Prostate gland (tissue), 2 donors: ENCODE measurements around the gene PLA2G12B. TPM values are rescaled to one million over a fixed set of nuclear protein-coding genes. Genes with fewer than 3 reads are reported as not detected.
"Not testable (repeated sequence)": the region's sequence is repeated elsewhere in the genome, so short reads cannot be mapped to it uniquely, and the experiment has no call there.

ENCODE experiments used
- DNase-seq: peaks from one replicate; pipeline ENCODE4 v3.0.0-alpha.2; 2019; ENCODE audit warnings: low spot score
- H3K27ac ChIP-seq, 2 donors: fragments of 200-600 bp; sonication (generic); 2 replicates each; pipeline ENCODE4 v1.5.1; 2017 to 2019
- H3K27me3 ChIP-seq: fragments of 200-600 bp; sonication (generic); replicated peaks from 2 replicates; pipeline ENCODE4 v1.5.1; 2019; ENCODE audit not compliant: insufficient read depth
- H3K36me3 ChIP-seq, 2 donors: fragments of 200-600 bp; sonication (generic); 1 replicate in 1 of 2; 2 replicates in 1 of 2; pipeline versions ENCODE4 v1.5.1 to v1.8.1; 2017 to 2019
- H3K4me1 ChIP-seq: fragments of 200-600 bp; sonication (generic); replicated peaks from 2 replicates; pipeline ENCODE4 v1.5.1; 2019
- H3K4me3 ChIP-seq, 2 donors: fragments of 200-600 bp; sonication (generic); 2 replicates each; pipeline ENCODE4 v1.5.1; 2017 to 2019
- H3K9me3 ChIP-seq: fragments of 200-600 bp; sonication (generic); 2 replicates; pipeline ENCODE4 v1.5.1; 2017
- POLR2A ChIP-seq: fragments of 450-650 bp; IDR thresholded peaks from one replicate; pipeline ENCODE4 v1.6.1; 2016; ENCODE audit warnings: antibody characterized with exemption, mild to moderate bottlenecking
- POLR2AphosphoS5 ChIP-seq: sonication (generic); formaldehyde crosslinking; IDR thresholded peaks from one replicate; pipeline ENCODE4 v1.6.1; 2017; ENCODE audit warnings: antibody characterized with exemption
- WGBS: methylation state at CpG from one replicate; pipeline ENCODE4 v1.1.5; 2018; 5-methylcytosine and 5-hydroxymethylcytosine counted together
- intact Hi-C: fragments of 100-400 bp; cut with DNase I; formaldehyde crosslinking; loops from one replicate; pipeline ENCODE4 v1.14.2; 2022
- total RNA-seq, 2 donors: library from RNA; depleted of rRNA; stranded (reverse); fragments of >200 nt; gene quantifications; one replicate each; pipeline ENCODE4 v1.1.0, GENCODE V29; 2016
- TF ChIP-seq, protein P1 (sequence below), 4 experiments: fragments of 200-600 bp in 2 of 4; fragments of 450-650 bp in 2 of 4; sonication (generic) in 2 of 4; IDR thresholded peaks; 1 replicate in 3 of 4; 2 replicates in 1 of 4; pipeline ENCODE4 v1.5.1; 2016 to 2019; ENCODE audit warnings: antibody characterized with exemption in 4 of 4, mild to moderate bottlenecking in 2 of 4, moderate library complexity in 2 of 4

Gene PLA2G12B
- total RNA-seq, 2 donors from 2014 or later = not detected

DNA sequence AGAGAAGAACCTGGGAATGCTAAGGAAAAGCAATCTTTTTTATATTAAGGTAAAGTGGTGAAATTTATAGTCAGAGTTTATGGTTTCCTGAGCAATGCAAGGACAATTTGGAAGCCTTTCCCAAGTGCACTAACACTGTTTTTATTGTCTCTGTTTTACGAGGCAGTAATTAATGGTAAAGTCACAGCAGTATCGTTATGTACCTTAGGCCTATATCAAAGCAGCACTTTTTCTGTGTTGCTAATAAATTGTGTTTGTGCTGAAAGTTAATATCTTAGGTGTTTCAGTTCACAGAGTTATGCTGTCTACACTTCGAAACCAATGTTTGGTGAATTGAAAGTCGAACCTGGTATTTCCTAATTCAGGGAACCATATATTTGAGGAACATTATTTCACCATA, 41.9 kb downstream of the PLA2G12B start:
- 37% methylated on average over 4 of the region's 4 CpGs for WGBS
- intact Hi-C loops = no loop called here
- no peak for DNase-seq

DNA sequence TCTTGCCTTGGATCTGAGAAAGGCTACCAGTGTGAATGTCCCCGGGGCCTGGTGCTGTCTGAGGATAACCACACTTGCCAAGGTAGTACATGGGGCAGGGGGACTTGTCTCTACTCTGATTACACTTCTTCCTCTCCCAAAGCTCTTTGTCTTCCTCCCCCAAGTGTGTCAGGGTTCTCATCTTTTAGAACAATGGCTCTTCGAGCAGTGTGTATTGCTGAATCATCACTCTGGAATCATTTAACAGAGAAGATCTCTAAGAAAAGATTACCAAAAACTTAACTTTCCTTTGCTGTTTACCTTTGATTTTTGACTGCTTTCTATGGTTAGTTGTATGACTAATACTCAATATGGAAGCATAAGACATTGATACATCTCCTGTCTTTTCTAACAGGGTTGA, 42.8 kb downstream of the PLA2G12B start:
- no peak for DNase-seq
- Histone ChIP-seq H3K9me3 (no peaks in the 10 kb centered on the region), H3K27ac (no peak overlapping the region), H3K4me1 (no peaks in the 10 kb centered on the region), H3K4me3 (no peak overlapping the region), H3K27me3 (no peaks in the 10 kb centered on the region), H3K36me3 (no peaks in the 10 kb centered on the region)
- 94% methylated on average over 2 of the region's 2 CpGs for WGBS
- TF ChIP-seq, protein P1, sequence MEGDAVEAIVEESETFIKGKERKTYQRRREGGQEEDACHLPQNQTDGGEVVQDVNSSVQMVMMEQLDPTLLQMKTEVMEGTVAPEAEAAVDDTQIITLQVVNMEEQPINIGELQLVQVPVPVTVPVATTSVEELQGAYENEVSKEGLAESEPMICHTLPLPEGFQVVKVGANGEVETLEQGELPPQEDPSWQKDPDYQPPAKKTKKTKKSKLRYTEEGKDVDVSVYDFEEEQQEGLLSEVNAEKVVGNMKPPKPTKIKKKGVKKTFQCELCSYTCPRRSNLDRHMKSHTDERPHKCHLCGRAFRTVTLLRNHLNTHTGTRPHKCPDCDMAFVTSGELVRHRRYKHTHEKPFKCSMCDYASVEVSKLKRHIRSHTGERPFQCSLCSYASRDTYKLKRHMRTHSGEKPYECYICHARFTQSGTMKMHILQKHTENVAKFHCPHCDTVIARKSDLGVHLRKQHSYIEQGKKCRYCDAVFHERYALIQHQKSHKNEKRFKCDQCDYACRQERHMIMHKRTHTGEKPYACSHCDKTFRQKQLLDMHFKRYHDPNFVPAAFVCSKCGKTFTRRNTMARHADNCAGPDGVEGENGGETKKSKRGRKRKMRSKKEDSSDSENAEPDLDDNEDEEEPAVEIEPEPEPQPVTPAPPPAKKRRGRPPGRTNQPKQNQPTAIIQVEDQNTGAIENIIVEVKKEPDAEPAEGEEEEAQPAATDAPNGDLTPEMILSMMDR (IDR thresholded peaks at IDR 0.05) = no peak
- TF ChIP-seq POLR2AphosphoS5 (no peak), POLR2A (no peak)
- intact Hi-C loops = no loop called here

More for the DNA sequence above, 41.9 kb downstream of the PLA2G12B start:
- no peaks in the 10 kb centered on the region for H3K9me3 ChIP-seq
- TF ChIP-seq, protein P1 (IDR thresholded peaks at IDR 0.05) = no peak
- TF ChIP-seq POLR2A (no peak), POLR2AphosphoS5 (no peak)
- no peaks in the 10 kb centered on the region for H3K4me1 ChIP-seq
- H3K27ac ChIP-seq = no peak overlapping the region
- H3K36me3 ChIP-seq = no peaks in the 10 kb centered on the region
- no peaks in the 10 kb centered on the region for H3K27me3 ChIP-seq
- no peak overlapping the region for H3K4me3 ChIP-seq

- H3K27ac ChIP-seq = no peak overlapping the region
Observed at GRCh38 chr10:72910705-72911104, 43.9 kb downstream of the PLA2G12B start.

DNA sequence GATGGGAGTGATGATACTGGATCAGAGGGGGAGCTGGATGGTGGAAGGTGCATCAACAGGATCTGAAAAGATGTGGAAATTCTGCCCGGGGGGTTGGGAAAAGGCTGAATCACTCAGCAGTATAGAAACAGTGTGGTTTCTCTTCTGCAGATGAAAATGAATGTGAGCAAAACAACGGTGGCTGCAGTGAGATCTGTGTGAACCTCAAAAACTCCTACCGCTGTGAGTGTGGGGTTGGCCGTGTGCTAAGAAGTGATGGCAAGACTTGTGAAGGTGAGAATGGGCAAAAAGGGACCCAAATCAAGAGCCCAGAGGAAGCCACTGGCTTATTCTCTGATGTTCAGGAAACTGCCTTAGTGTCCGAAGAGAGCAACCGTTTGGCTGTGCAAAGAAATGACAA, 48.2 kb downstream of the PLA2G12B start:
- intact Hi-C loops = no loop called here
- H3K9me3 ChIP-seq = no peaks in the 10 kb centered on the region
- WGBS = 93% methylated on average over 6 of the region's 6 CpGs

More at GRCh38 chr10:72910705-72911104, 43.9 kb downstream of the PLA2G12B start:
- DNase-seq = no peak
- intact Hi-C loops = no loop called here
- TF ChIP-seq, protein P1 (IDR thresholded peaks at IDR 0.05) = no peak
- no peak for TF ChIP-seq POLR2A
- TF ChIP-seq POLR2AphosphoS5 = no peak
- H3K27me3 ChIP-seq = no peaks in the 10 kb centered on the region
- H3K4me3 ChIP-seq = no peak overlapping the region
- no peaks in the 10 kb centered on the region for H3K4me1 ChIP-seq
- H3K9me3 ChIP-seq = no peaks in the 10 kb centered on the region
- H3K36me3 ChIP-seq = no peaks in the 10 kb centered on the region

GRCh38 chr10:72904806-72905205, 49.8 kb downstream of the PLA2G12B start:
- H3K27ac ChIP-seq = no peak overlapping the region
- 88% methylated on average over 3 of the region's 3 CpGs for WGBS
- H3K9me3 ChIP-seq = no peaks in the 10 kb centered on the region
- TF ChIP-seq POLR2A (no peak), POLR2AphosphoS5 (no peak)
- TF ChIP-seq, protein P1 (IDR thresholded peaks at IDR 0.05) = no peak
- no peaks in the 10 kb centered on the region for H3K27me3 ChIP-seq
- H3K4me1 ChIP-seq = no peaks in the 10 kb centered on the region
- no peaks in the 10 kb centered on the region for H3K36me3 ChIP-seq
- no peak overlapping the region for H3K4me3 ChIP-seq
- no peak for DNase-seq
- intact Hi-C loops = no loop called here

More for the DNA sequence above, 48.2 kb downstream of the PLA2G12B start:
- Histone ChIP-seq H3K27ac (no peak overlapping the region), H3K27me3 (no peaks in the 10 kb centered on the region), H3K4me1 (no peaks in the 10 kb centered on the region), H3K4me3 (no peak overlapping the region), H3K36me3 (no peaks in the 10 kb centered on the region)
- TF ChIP-seq, protein P1 (IDR thresholded peaks at IDR 0.05) = no peak
- TF ChIP-seq POLR2AphosphoS5 (no peak), POLR2A (no peak)
- DNase-seq = no peak

GRCh38 chr10:72903941-72904446, 50.6 kb downstream of the PLA2G12B start:
- H3K4me3 ChIP-seq, H3K36me3 ChIP-seq, DNase-seq, H3K4me1 ChIP-seq, H3K27ac ChIP-seq, intact Hi-C loops, H3K9me3 ChIP-seq, H3K27me3 ChIP-seq: not testable (repeated sequence)
- WGBS = 93% methylated on average over 15 of the region's 15 CpGs
